CD1c-positive myeloid dendritic cell (primary cell): ENCODE measurements around the gene SCNN1A.

Experiments
- DNase-seq: peaks from one replicate; pipeline ENCODE4 v3.0.0-alpha.2; 2016; ENCODE audit errors: extremely low spot score

SCNN1A gene

GRCh38 chr12:6375269-6376078, at the start of gene SCNN1A:
TSS of gene SCNN1A (minus strand) at chr12:6375563. CDS start at chr12:6374783, 780 bp downstream.
- DNase-seq = no peak

GRCh38 chr12:6424866-6425265, 49.5 kb upstream of the SCNN1A start:
- no peak for DNase-seq

GRCh38 chr12:6424008-6424347, 48.6 kb upstream of the SCNN1A start:
- no peak for DNase-seq

- DNase-seq = peak; percentile 95
These were observed 48.1 kb upstream of the SCNN1A start for GRCh38 chr12:6423267-6424007.

GRCh38 chr12:6420364-6420763, 45.0 kb upstream of the SCNN1A start:
- DNase-seq = no peak

- DNase-seq = no peak
These were observed 43.4 kb upstream of the SCNN1A start for GRCh38 chr12:6418796-6419195.

- peak; percentile 73 for DNase-seq
These were observed 41.2 kb upstream of the SCNN1A start for GRCh38 chr12:6416596-6416995.

GRCh38 chr12:6407236-6407954, 32.0 kb upstream of the SCNN1A start:
- DNase-seq = no peak

GRCh38 chr12:6405963-6406362, 30.6 kb upstream of the SCNN1A start:
- no peak for DNase-seq

- no peak for DNase-seq
These were observed 29.0 kb upstream of the SCNN1A start for GRCh38 chr12:6404390-6404789.

GRCh38 chr12:6399884-6400644, 24.7 kb upstream of the SCNN1A start:
- DNase-seq = no peak

- DNase-seq = no peak
These were observed 20.7 kb upstream of the SCNN1A start for GRCh38 chr12:6396031-6396430.

- DNase-seq = peak; percentile 30
These were observed 19.0 kb upstream of the SCNN1A start for GRCh38 chr12:6394398-6394797.

GRCh38 chr12:6393109-6393508, 17.7 kb upstream of the SCNN1A start:
- DNase-seq = no peak

- DNase-seq = peak; percentile 47
These were observed 17.1 kb upstream of the SCNN1A start for GRCh38 chr12:6392504-6392903.

- DNase-seq = no peak
These were observed 15.7 kb upstream of the SCNN1A start for GRCh38 chr12:6391013-6391412.

- DNase-seq = no peak
These were observed 14.9 kb upstream of the SCNN1A start for GRCh38 chr12:6390084-6390799.

GRCh38 chr12:6387541-6387940, 12.2 kb upstream of the SCNN1A start:
- no peak for DNase-seq

- no peak for DNase-seq
These were observed 11.1 kb upstream of the SCNN1A start for GRCh38 chr12:6386491-6386890.

- no peak for DNase-seq
These were observed 10.7 kb upstream of the SCNN1A start for GRCh38 chr12:6386038-6386437.
